Muscle of arm (tissue), 12 donors: ENCODE results near the gene ABHD13. TPM values are rescaled to one million over a fixed set of nuclear protein-coding genes. Genes with fewer than 3 reads are reported as not detected.
"Not testable (repeated sequence)": the region's sequence is repeated elsewhere in the genome, so short reads cannot be mapped to it uniquely, and the experiment has no call there.

ENCODE experiments used
- DNase-seq: peaks from one replicate; pipeline ENCODE4 v3.0.0-alpha.2; 2013
- polyA plus RNA-seq, 12 donors: library from polyadenylated mRNA; unstranded; fragments of 120-200 nt; gene quantifications; one replicate each; pipeline ENCODE4 v1.2.1, GENCODE V29; 2013; ENCODE audit not compliant: insufficient read length in 12 of 12

The ABHD13 gene
- polyA plus RNA-seq, 12 donors: 7.6 to 13.1 (median 11.9) TPM; not detected in 1

GRCh38 chr13:108217307-108218043 is 717 bp upstream of the ABHD13 start:
- DNase-seq: not testable (repeated sequence)

- DNase-seq: no peak
These were observed 1.8 kb downstream of the ABHD13 start for GRCh38 chr13:108220041-108220440.

GRCh38 chr13:108223687-108224503 is 5.7 kb downstream of the ABHD13 start:
- no peak for DNase-seq

- DNase-seq: no peak
These were observed 7.2 kb downstream of the ABHD13 start for GRCh38 chr13:108225440-108225839.

- DNase-seq: no peak
These were observed 8.0 kb downstream of the ABHD13 start for GRCh38 chr13:108226184-108226583.

GRCh38 chr13:108227651-108228272 is 9.6 kb downstream of the ABHD13 start:
- DNase-seq: peak; percentile 45

GRCh38 chr13:108230377-108230776 is 12.2 kb downstream of the ABHD13 start:
- no peak for DNase-seq

GRCh38 chr13:108249150-108249549 is 31.0 kb downstream of the ABHD13 start:
- no peak for DNase-seq

GRCh38 chr13:108257248-108257647 is 39.1 kb downstream of the ABHD13 start:
- DNase-seq: no peak

GRCh38 chr13:108263621-108264355 is 45.6 kb downstream of the ABHD13 start:
- no peak for DNase-seq

GRCh38 chr13:108266321-108266990 is 48.3 kb downstream of the ABHD13 start:
- DNase-seq: no peak

- no peak for DNase-seq
These were observed 49.2 kb downstream of the ABHD13 start for GRCh38 chr13:108267347-108267746.

GRCh38 chr13:108267855-108268254 is 49.7 kb downstream of the ABHD13 start:
- not testable (repeated sequence) for DNase-seq

GRCh38 chr13:108268466-108269112 is 50.4 kb downstream of the ABHD13 start:
- no peak for DNase-seq

GRCh38 chr13:108269601-108270328 is 51.6 kb downstream of the ABHD13 start, which contains the start of gene TNFSF13B:
TNFSF13B (plus strand) TSS chr13:108269718; CDS start chr13:108269896, 178 bp downstream.
- peak; percentile 32 for DNase-seq

- no peak for DNase-seq
These were observed 52.2 kb downstream of the ABHD13 start for GRCh38 chr13:108270442-108270841.

GRCh38 chr13:108272333-108272732 is 54.1 kb downstream of the ABHD13 start:
- no peak for DNase-seq

- DNase-seq: no peak
These were observed 55.4 kb downstream of the ABHD13 start for GRCh38 chr13:108273429-108274118.

GRCh38 chr13:108274718-108275117 is 56.5 kb downstream of the ABHD13 start:
- no peak for DNase-seq
